Measurements from ENCODE around the gene MTFR2. TPM values are rescaled to one million over a fixed set of nuclear protein-coding genes. Genes with fewer than 3 reads are reported as not detected.

Gene MTFR2
- total RNA-seq, 1 donor from 2014 or later, result 5.7 TPM

- Mint-ChIP-seq H3K9me3 (no peaks in the 10 kb centered on the region), H3K36me3 (ENCODE audit: low read depth) (no peaks in the 10 kb centered on the region), H3K4me1 (peaks cover 27% of the 10 kb centered on the region), H3K27ac (ENCODE audit: unreplicated experiment) (no peak overlapping the region), H3K27me3 (ENCODE audit: low read depth) (peaks cover 15% of the 10 kb centered on the region), H3K4me3 (peak overlapping the region; percentile 96)
- TF ChIP-seq CTCF (conservative IDR thresholded peaks at IDR 0.05), result no peak
- no peak for DNase-seq (ENCODE audit: low read depth, low spot score)
Observed at GRCh38 chr6:136251394-136251793, 1.3 kb upstream of the MTFR2 start.

GRCh38 chr6:136250686-136251008, 536 bp upstream of the MTFR2 start:
- TF ChIP-seq CTCF (conservative IDR thresholded peaks at IDR 0.05), result no peak
- Mint-ChIP-seq H3K4me3 (peak overlapping the region; percentile 96), H3K4me1 (peaks cover 27% of the 10 kb centered on the region), H3K27me3 (ENCODE audit: low read depth) (peaks cover 15% of the 10 kb centered on the region), H3K9me3 (no peaks in the 10 kb centered on the region), H3K27ac (ENCODE audit: unreplicated experiment) (peak overlapping the region; percentile 29), H3K36me3 (ENCODE audit: low read depth) (no peaks in the 10 kb centered on the region)
- no peak for DNase-seq (ENCODE audit: low read depth, low spot score)

- Mint-ChIP-seq H3K4me1 (peaks cover 27% of the 10 kb centered on the region), H3K36me3 (ENCODE audit: low read depth) (no peaks in the 10 kb centered on the region), H3K27ac (ENCODE audit: unreplicated experiment) (no peak overlapping the region), H3K4me3 (peak overlapping the region; percentile 96), H3K9me3 (no peaks in the 10 kb centered on the region), H3K27me3 (ENCODE audit: low read depth) (peaks cover 15% of the 10 kb centered on the region)
- TF ChIP-seq CTCF (conservative IDR thresholded peaks at IDR 0.05), result no peak
- no peak for DNase-seq (ENCODE audit: low read depth, low spot score)
Observed at GRCh38 chr6:136249336-136249735, 775 bp downstream of the MTFR2 start.

GRCh38 chr6:136244061-136244616, 6.0 kb downstream of the MTFR2 start:
- H3K27ac Mint-ChIP-seq (ENCODE audit: unreplicated experiment), result no peak overlapping the region
- H3K4me1 Mint-ChIP-seq, result peaks cover 5% of the 10 kb centered on the region
- no peaks in the 10 kb centered on the region for H3K9me3 Mint-ChIP-seq
- no peak for TF ChIP-seq CTCF (conservative IDR thresholded peaks at IDR 0.05)
- no peaks in the 10 kb centered on the region for H3K27me3 Mint-ChIP-seq (ENCODE audit: low read depth)
- H3K4me3 Mint-ChIP-seq, result no peak overlapping the region
- DNase-seq (ENCODE audit: low read depth, low spot score), result no peak
- H3K36me3 Mint-ChIP-seq (ENCODE audit: low read depth), result no peaks in the 10 kb centered on the region

- Mint-ChIP-seq H3K4me1 (no peaks in the 10 kb centered on the region), H3K9me3 (no peaks in the 10 kb centered on the region), H3K27me3 (ENCODE audit: low read depth) (no peaks in the 10 kb centered on the region), H3K36me3 (ENCODE audit: low read depth) (peaks cover 3% of the 10 kb centered on the region), H3K27ac (ENCODE audit: unreplicated experiment) (no peak overlapping the region), H3K4me3 (no peak overlapping the region)
- TF ChIP-seq CTCF (conservative IDR thresholded peaks at IDR 0.05), result no peak
- DNase-seq (ENCODE audit: low read depth, low spot score), result no peak
Observed at GRCh38 chr6:136236466-136237293, 13.4 kb downstream of the MTFR2 start.
